ENCODE data around the gene CHAF1A.
A peak's percentile ranks its signal among the peaks of the same experiment; 100 is the strongest.

Gene CHAF1A

DNA sequence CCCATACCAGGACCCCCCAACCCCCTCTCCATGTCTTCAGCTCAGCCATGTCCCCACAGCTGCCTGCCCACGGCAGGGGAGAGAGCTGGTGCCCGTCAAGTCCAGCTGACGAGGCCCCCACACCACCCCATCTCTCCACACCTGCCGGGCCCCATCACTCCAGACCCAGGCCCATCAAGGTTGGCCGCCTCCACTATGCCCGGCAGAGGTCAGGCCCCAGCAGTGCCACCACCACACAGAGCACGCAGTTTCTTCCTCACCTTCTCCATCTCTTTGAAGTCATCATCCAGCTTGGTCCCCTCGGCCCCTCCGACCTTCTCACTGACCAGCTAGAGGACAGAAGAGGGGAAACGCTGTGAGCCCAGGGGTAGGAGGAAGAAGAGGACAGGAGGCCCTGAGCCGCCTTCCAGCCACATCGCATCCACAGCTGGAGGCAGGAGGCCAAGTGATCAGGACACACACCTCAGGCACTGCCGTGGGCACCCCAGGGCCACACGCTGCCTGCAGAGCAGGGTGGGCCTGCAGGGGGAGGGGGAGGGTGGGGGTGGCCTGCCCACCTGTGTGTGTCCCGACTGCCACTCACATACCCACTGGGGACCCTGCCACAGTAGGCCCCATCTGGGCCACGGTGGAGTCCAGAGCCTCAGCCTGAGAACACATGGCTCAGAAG lies 35.6 kb upstream of the CHAF1A start:
- no peak for DNase-seq

DNA sequence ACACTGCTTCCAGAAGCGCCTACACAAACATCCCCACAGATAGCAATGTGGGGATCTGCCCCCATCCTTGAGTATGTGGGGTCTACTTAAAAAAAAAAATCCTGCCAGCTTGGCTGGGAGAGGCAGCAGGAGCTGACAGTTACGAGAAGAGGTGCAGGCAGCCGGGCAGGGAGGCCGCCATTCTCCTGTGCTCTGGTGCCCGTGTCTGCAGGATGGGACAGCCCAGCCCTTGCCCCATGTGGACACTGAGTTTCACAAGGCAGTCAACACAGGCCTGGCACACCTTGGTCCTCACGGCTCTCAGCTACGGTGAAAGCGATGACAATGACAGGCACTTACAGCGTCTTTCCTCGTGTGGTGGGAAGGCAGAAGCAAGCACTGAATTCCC lies 35.1 kb upstream of the CHAF1A start:
- DNase-seq: no peak

DNA sequence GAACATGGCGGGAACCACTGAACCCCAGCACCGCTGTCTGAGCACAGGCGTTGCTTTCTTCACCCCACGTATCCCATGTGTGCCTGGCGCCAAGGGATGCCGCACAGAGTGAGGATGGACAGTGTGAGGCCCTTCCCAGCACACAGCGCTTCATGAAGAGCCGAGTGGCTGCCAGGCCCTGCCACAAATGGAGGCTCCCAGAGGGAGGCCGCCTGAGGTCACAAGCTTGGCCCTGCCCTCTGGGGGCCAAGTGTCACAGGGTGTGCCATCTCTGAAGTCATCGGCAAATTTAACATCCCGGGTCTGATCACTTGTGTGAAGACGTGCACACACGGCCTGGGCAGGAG lies 34.7 kb upstream of the CHAF1A start:
- DNase-seq: no peak

DNA sequence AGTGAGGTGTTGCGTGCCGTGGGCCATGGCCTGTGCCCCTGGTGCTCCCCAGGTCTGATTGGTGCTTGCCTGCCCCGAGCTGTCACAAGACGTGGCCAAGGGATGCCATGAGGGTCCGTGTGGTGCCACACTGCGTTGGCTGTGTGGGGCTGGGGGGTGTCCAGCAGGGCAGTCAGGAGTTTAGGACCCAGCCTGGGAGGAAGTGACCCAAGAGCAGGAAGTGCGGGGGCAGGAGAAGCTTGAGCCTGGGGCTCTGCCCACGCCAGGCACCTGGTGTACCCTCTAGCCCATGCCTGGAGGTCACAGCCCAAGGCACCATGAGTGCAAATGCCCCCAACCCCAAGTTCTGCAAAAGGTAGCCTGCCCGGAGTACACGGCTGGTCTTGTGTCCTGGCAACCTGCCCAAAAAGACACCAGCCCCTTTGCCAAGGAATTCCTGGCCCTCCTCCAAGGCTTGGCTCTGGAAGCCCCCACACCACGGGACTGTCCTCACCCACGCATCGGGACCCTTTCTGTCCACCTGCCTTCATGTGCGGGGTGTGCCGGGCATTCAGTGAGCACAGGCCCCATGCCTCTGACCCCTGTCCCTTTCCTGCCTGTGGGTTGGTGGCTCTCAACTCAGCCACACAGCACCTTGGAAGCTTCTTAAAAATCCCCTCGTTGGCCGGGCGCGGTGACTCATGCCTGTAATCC lies 34.2 kb upstream of the CHAF1A start:
- DNase-seq: peak in 1 of 2 donors; percentile 88

DNA sequence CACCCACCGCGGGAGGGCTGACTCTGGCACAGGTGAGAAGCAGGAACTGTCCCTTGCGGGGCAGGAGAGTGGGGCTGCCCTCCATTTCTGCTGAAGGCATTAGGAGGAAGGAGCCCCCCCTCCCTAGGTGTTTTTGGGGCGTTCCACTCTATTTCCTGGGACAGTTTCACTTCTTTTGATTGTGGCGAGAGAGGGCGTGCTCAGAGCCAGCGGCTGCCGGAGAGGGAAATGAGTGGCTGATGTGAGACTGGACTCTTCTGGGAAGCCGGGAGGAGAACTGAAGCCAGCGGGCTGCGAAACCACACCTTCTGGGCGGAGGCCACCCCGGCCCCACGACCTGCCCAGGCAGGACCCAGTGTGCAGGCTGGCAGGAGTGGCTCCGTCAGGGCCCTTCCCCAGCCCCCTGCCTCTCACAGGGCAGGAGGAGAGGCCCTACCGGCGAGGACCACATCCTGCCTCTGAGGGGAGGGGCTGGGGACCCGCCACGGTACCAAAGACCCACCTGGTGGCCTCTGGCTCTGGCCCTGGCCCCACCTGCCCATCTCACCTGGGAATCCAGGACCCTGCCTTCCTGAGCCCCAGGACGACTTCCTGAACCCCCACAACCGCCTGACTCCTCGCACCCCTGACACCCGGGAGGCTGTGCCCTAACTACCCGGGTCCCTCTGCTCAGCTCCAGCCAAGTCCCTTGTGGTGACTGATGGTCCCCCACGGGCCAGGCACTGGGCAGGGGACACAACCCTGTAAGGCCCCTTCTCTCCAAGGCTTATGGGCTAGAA lies 33.1 kb upstream of the CHAF1A start:
- DNase-seq: peak; percentile 69 to 76

DNA sequence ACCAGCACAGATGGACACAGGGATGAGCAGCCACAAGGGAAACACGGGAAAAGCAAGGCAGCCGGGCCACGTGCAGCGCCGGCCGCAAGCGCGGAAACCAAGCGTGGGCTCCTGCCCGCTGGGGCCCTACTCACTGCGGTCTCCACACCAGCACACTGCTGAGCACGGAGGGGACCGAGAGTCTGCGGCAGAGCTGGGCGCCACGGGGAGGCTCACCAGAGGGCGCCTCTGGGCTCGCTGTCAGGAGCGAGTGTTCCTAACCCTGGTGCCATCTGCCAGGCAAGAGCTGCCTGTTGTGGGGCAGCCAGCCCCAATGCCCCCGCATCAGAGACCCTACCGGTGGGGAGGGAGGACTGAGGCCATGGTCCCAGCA lies 32.6 kb upstream of the CHAF1A start:
- DNase-seq: peak; percentile 67 to 69

DNA sequence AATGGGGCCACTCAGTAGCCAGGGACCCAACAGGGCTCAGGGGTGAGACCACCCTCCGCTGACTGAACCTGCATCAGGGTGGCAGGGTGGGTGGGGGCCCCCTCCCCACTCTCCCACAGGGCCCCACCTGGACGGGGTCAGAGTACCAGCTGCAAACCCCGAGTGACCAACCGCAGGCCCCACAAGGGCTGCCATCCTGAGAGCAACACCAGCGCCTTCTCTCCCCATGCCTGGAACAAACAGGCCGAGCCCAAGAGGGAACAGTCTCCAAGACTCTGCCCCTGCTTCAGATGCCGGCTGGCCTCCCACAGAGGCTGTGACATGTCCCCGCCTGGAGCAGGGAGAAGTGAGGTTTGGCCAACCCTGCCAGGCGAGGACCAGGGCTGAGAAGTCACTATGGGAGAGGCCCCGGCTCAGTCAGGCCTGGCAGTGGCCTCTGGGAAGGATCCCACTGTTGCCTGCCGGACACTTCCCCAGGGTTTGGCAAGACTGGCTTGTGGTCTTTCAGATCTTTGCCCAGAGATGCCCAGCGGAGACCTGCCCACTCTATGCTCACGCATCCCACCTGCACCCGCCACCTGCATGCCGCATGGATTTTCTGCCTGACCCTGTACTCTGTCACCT lies 31.9 kb upstream of the CHAF1A start:
- no peak for DNase-seq

DNA sequence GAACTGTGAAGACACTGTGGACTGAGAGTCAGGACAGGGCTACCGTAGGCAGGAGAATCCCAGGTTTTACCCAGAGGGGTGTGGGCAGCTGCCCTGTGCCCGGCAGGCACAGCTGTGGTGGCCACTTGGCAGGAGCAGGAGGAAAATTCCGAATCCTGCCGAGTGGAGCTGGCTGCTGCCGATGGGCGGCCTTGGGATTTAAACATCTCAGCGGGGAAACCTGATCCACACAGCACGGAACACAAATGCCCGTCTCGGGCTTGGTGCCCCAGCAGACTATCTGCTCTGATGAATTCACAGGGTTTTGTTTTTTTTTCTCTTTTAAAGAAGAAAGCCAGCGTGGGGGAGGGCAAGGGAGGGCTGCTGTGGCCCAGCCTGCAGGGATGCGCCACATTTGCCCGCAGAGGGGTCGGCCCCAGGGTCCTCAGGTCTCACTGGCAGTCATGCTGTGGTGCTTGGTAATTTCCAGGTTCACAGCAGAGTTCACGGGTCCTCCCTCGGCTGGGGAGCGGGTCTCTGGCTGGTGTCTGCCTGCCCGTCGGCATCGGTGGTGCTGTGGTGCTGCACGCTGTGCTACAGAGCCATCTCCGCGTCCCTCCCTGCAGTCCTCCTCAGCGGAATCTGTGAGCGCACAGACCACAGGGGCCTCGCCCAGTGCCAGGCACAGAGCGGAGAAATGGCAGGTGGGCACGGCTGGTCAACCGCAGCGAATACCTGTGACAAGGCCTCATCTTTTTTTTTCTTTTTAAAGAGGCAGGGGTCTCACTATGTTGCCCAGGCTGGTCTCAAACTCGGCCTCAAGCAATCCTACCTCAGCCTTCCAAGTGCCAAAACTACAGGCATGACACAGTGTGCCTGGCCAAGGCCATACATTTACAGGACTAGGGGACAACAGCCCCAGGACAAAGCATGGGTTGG lies 30.9 kb upstream of the CHAF1A start:
- no peak for DNase-seq

DNA sequence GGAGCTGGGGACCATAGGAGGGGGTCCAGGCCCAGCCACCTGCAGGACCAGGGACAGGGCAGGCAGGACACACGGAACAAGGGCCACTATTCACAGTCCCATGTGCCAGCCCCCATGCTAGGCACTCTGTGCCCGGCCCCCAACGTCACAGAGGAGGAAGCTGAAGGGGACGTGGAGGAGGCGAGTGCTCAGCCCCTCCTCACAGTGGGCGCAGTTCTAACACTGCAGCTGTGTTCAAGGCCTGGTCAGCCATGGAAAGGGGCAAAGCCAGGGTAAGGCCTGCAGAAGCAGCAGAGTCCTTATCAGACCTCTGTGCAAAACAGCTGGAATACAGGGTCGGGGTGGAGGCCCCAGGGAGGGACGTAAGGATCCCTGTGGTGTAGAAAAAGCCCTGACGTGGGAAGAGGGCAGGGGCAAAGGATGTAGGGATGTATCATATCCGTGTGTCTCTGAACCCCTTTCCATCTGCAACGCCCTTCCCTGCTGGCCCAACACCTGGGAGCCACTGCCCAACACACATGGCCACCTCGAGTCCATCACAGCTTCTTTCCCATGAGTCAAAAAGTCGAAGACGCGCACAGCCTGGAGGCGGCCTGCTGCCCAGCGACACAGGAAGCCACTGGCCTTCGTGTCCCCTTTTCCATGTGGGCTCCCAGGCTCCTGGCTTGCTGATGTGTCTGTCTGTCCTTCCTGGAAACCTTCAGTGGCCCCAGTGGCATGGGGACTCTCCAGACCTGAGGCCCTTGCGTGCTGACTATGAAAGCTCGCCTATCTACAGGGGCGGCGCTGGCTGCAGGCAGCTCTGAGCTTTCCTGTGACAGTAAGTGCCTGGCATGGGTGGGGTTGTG lies 30.1 kb upstream of the CHAF1A start:
- DNase-seq: no peak

DNA sequence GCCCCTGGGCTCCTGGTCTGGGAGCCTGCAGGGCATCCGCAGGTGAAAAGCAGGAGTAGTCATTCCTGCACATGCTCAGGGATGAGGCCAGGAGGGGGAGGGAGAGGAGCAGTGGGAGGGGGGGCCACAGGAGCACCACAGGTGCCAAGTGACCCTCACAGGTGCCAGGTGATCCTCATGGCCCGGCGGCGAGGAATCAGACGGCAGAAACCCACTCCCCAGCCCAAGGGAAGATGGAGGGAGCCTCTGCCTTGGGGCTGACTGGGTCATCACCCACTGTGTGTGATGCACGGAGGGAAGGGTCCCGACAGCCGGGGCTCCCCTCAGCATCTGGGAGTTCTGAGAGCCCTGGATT lies 29.4 kb upstream of the CHAF1A start:
- no peak for DNase-seq

DNA sequence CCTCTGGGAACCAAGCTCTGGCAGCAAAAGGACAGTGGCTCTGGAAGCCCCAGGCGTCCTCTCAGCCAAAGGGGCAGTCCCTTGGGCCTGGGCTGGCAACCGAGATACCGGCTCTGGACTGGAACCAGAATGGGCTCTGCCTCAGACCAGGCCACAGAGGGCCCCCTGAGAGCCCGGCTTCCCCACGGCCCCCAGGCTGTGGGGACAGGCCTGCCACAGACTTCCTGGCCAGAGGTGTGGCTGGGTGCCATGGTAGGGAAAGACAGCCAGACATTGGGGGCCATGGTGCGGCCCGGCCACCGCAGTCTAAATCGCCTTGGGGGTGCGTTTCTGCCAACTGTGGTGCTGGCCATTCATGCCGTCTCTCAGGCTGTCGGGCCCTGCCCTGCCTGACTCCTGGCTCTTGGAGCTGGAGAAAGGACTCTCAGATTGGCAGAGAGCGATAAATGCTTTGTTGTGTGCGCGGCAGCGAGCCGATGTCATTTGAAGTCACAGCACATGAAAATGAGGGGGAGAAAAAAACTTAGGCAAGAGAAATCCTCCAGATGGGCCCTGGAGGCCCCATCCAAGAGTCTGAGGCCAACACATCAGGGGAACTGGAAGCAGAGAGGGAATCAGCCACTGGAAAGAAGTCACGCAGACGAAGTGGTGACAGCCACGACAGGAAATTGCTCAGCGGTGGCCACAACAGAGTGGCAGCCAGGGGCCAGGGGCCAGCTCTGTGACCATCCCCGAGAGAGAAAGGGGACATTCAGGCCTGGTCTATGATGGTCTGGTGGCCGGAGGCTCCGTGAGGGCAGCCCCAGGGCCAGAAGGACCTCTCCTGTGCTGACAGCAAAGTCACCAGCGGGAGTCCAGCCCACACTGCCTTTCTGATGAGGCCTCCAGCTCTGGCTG lies 28.6 kb upstream of the CHAF1A start:
- DNase-seq: peak in 1 of 2 donors; percentile 35

DNA sequence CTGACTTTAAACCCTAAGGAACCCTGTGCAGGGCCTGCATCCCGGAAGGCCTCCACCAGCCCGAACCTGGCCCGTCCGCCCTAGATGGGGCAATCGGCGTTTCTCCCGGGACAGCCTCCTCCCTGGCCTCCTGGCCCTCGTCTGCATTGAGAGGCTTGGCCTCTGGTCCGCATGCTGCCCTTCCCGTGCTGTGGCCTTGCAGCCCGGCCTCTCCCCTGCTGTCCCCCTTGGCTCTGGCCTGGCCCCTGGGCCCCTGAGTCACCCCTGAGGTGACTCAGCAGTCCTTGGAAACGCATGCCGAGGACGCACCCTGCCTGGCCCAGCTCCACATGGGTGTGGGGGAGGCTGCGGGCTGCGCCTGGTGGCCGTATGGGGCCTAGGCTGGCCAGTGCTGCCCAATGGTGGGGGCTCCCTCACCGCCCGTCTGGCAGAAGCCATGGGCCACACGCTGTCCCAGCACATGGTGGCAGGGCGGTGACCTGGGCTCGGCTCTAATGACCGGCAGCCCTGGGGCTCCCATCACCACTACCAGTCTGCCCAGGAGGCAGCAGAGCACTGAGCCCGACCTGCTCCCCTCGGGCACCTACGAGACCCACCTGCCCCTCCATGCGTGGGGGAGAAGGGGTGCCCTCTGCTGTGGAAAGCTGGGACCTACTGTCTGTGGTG lies 27.8 kb upstream of the CHAF1A start:
- DNase-seq: peak; percentile 65 to 77

DNA sequence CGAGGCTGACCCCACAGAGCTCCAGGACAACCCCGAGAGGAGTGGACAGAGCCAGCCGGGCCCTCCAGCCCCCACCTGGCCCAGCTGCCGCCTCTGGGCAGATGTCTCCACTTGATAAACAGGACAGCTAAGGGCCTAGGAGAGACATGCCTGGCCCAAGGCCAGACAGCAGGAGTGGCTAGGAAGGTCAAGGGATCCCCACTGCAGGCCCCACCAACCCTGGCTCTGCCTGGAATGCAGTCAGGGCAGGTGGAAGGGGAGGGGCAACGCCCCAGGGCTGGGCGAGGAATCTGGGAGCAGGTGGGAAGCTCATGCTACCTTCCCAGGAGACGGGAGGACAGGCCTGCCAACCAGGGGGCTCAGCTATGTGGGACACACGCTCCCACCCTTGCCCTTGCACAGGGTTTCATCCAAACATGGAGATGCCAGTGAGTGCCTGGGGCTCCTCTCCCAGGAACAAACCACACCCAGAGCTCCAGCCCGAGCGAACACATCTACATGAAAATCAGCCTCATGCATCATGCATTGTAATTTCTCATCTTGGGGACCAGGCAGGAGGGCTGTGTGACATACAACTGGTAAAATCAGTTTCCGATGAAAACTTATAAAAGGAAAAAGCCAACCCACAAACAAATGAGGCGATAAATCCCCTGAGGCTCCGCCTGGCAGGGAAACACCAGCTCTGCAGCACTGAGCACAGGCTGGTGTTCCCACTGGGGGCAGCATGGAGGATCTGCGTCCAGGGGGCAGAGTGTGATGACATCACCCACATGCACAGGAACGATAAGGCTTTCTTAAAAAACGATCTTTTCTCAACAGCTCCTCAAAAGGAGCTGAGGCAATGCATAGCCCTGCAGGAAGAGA lies 27.0 kb upstream of the CHAF1A start:
- peak in 1 of 2 donors; percentile 63 for DNase-seq

DNA sequence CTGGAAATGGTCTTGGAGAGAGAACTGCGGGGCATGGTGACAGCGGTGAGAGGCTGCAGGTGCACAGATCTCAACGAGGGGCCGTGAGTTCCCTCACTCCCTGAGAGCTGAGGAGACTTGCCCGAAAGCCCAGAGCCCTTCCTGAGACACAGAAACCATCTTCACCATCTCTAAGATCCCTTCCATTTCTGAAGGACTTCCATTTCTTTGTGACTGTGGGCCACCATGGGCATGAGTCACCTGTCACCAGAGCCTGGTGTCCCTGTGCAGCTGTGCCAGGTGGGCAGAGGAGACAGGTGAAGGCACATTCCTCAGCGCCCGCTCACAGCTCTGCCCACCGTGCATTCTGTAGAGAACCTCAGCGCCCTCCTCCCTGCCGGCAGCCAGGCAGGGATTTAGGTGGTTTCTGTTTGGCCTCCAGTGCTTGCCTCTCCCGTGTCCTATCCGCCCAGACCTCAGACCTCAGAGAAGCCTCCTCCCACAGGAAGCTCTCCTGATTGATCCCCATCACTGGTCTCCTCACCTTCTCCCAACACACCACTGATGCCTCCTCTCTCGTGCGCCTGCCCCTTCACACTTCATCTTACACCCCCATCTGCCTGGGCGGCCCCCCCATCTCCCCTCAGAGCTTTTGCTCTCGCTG lies 26.3 kb upstream of the CHAF1A start:
- no peak for DNase-seq

DNA sequence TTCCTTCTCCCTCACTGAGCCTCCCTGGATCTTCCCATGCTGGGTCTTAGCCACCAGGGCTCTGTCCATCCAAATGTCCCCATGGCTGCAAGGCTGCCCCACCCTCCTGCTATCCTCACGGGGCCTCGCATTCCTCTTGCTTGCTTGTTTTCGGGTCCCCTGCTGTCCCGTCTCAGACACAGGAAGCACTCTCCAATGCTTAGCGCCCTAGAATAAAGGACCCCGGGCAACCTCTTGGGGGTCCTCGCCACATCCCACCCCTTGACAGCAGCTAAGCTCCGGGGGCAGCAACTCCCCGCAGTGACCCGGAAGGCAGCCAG lies 25.8 kb upstream of the CHAF1A start:
- DNase-seq: no peak

DNA sequence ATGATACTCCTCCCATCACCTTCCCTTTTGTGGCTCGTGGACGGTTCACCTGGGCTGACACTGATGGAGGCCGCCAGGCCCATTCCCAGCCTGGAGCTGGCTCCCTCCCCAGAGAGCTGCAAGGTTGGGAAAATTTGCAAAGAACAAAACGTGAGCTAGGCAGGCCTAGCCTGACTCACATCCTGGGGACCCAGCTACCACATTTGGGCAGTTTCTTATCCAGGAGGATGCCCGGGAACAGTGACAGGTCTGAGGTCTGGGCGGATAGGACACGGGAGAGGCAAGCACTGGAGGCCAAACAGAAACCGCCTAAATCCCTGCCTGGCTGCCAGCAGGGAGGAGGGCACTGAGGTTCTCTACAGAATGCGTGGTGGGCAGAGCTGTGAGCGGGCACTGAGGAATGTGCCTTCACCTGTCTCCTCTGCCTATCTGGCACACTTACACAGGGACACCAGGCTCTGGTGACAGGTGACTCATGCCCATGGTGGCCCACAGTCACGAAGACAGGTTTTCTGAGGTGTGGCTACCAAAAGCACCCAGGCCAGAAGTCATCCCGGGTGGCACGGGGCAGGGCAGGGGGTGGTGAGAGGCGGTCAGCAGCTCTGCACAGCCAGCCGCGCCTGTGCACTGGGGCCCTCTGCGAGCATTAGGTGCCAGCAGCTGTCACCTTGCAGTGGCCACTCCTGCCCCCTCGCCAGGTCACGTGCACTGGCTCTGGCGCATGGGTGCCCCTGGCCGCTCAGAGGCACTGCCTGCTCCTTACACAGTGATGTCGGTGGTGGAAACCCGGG lies 25.3 kb upstream of the CHAF1A start:
- DNase-seq: no peak

DNA sequence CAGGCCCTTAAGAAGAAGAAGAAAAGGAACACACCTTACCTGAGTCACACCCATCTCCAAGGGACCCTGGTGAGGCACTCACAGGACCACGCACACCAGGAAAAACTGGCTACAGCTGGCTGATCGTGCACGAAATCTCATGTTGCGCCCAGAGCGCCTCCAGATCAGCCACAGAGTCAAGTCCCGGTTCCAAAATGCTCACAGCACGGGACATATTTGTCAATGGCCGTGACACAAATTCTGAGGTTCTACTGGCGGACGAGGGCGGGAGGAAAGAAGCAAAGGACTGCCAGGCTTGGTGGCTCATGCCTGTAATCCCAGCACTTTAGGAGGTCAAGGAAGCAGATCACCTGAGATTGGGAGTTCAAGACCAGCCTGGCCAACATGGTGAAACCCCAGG lies 23.6 kb upstream of the CHAF1A start:
- no peak for DNase-seq
